ENCODE data around the gene OR56A1.

OR56A1 gene

GRCh38 chr11:5986885-5987284 lies 43.7 kb downstream of the OR56A1 start, which contains the start of gene OR52L1:
Gene OR52L1 (minus strand): TSS chr11:5986985. CDS start chr11:5986930, 55 bp downstream.
- DNase-seq, result no peak

- no peak for DNase-seq
These were observed 47.1 kb downstream of the OR56A1 start for GRCh38 chr11:5983443-5983842.

- DNase-seq, result no peak
These were observed 57.0 kb downstream of the OR56A1 start for GRCh38 chr11:5973530-5973929.
